VCaP (cell line): Measurements from ENCODE around the gene GATAD2A.

Experiments used
- H3K27ac ChIP-seq: fragments of 450-650 bp; 2 replicates; pipeline ENCODE4 v1.5.1; 2017
- TF ChIP-seq, protein P1 (sequence below): fragments of 450-650 bp; conservative IDR thresholded peaks from 2 replicates; pipeline ENCODE4 v1.5.1; 2017; ENCODE audit warnings: mild to moderate bottlenecking, moderate library complexity

The GATAD2A gene

DNA sequence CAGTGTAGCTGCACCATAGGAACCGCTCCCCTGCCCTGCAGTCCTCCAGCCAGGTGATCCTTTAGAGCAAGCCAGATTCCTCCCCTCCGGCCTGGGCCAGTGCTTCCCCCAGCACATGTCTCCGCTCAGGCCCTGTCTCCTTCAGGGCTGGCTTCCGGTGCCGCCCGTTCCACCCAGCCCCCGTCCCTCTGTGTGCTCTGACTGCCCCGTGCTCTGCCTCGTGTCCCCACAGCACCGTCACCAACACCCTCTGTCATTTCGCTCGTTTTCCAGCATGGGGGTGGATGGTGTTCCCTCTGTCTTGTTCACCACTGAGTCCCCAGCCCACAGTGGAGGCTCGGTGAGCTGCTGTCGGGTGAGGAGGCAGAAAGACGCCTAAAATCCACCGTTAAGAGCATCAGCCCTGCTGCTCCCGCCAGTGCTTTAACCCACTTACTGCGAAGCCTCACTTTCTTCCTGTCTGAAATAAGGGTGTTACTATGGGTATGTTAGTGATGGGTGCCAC lies 55.3 kb downstream of the GATAD2A start:
- no peak overlapping the region for H3K27ac ChIP-seq
- TF ChIP-seq, protein P1, sequence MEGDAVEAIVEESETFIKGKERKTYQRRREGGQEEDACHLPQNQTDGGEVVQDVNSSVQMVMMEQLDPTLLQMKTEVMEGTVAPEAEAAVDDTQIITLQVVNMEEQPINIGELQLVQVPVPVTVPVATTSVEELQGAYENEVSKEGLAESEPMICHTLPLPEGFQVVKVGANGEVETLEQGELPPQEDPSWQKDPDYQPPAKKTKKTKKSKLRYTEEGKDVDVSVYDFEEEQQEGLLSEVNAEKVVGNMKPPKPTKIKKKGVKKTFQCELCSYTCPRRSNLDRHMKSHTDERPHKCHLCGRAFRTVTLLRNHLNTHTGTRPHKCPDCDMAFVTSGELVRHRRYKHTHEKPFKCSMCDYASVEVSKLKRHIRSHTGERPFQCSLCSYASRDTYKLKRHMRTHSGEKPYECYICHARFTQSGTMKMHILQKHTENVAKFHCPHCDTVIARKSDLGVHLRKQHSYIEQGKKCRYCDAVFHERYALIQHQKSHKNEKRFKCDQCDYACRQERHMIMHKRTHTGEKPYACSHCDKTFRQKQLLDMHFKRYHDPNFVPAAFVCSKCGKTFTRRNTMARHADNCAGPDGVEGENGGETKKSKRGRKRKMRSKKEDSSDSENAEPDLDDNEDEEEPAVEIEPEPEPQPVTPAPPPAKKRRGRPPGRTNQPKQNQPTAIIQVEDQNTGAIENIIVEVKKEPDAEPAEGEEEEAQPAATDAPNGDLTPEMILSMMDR = no peak

DNA sequence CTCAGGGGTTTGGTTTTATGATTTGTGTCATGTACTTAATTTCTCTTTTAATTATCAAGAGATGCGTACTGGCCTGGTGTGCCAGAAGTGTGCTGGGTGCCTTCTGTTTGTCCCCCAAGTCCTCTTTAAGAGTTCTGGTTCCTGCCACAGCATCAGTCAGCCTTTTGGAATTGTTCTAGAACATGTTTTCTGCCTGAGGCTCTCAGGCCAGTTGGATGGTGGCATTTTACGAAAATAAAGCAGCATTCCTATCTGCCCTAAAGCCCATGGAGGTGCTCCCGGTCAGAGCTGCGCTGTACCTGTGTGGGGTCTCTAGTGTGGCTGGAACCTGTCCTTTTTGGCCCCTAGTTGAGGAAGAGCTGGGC lies 55.8 kb downstream of the GATAD2A start:
- no peak overlapping the region for H3K27ac ChIP-seq
- TF ChIP-seq, protein P1 = no peak

DNA sequence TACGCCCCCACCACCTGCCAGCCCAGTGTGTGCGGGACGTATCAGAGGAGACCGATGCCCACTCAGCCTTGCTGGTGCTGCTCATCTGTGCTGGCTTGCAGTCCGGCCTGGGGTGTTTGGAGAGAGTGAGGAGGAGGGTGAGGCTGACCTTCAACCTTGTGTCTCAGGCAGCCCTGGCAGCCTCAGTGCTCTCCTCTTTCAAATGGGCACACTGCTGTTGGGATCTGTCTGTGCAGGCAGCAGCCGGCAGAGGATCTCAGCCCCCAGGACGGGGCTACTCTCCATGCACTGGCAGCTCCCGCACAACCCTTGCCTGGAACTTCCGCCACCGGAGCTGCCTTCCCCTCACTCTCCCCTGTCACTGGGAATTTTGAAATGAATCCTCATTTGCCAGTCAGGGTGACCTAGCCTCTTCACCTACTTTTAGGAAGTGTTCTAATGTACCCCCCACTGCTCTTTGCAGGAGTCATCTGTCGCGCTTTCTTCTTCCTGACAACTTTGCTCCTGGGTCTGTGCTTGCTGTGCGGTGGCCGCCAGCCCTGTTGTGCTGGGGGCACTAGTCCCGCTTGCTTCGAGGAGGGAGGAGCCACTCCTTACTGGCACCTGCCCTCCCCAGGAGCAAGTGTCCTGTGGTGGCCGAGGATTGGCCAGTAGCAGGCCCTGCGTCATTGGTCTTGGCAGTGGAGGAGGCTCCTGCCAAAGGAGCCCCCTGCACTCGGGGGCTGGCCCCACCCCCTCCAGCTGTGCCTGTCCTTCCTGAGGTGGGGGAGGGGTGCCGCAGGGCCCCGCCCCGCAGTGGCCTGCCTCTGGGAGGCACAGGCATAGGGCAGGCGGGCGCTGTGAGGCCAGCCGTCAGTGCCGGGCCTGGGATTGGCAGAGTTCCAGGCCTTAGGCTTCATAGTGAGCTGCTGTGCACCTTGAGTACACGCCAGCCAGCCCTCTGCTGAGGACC lies 56.5 kb downstream of the GATAD2A start:
- H3K27ac ChIP-seq = peak overlapping the region; percentile 10; the same call in 1 of the 2 replicates
- TF ChIP-seq, protein P1 = no peak

DNA sequence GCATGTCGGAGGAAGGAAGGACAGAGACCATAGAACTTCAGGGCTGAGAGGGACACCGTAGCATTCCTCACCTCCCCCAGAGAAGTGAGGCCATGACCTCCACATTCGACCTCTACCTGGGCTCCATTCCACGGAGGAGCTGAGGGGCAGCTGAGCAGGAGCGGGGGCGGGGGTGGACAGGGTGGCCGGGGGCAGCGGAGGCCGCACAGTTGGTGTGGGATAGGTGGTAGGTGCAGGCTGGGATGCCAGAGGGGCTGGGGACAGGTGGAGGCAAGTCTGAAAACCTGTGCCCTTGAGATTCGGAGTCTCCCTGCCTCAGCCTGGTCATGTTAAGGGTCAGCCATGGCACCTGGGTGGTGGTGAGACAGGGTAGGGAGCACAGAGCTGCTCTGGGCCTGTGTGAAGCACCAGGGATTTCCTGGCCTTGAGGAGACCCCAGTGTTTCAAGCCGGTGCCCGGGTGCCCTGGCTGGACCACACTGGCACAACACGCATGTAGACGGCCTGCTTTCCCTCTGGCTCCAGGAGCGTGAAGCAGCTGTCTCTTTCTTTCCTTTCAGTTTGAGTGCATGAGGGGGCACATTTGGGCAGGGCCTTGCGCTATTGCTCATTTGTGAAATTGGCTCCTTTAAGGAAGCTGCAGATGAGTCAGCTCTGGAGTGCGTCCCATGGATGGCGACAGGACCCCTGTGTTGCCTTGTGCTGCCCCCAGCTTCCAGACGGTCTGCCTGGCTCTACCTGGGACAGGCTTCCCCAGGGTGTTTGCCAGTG lies 58.1 kb downstream of the GATAD2A start:
- TF ChIP-seq, protein P1 = no peak
- peak overlapping the region; percentile 47 for H3K27ac ChIP-seq

DNA sequence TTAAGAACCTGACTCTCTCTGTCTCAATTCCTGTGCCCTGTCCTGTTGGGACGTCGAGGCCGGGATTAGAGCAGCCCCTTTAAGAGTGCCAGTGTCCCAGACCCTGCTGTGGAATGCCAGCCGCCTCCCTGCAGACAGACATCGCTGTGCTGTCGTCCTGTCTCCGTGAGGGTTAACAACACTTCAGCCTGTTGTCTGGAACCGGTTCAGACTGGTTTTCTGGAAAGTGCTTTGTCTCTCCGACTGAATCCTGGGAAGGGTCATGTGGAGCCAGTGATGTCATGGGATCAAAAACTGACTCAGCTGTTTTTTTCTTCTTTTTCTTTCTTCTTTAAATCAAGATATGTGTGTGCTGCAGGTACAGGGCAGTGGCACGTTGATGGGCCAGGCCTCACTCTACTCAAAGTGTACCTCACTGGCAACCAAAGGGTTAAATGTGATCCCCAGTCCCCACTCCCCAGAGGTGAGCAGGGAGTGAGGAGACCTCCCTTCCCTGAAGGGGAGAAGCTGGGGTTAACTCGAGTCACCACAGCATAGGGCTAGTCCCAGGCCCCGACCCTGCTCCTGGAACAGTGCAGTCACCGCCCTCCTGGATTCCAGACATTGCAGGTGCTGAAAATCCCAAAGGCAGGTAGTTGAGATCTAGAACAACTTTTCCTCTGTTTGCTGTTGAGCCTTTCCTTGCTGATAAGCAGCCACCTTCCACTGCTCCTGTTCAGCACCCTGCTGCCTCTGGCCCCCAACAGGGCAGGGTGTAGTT lies 59.0 kb downstream of the GATAD2A start:
- TF ChIP-seq, protein P1 = no peak
- H3K27ac ChIP-seq = peak overlapping the region; percentile 47

DNA sequence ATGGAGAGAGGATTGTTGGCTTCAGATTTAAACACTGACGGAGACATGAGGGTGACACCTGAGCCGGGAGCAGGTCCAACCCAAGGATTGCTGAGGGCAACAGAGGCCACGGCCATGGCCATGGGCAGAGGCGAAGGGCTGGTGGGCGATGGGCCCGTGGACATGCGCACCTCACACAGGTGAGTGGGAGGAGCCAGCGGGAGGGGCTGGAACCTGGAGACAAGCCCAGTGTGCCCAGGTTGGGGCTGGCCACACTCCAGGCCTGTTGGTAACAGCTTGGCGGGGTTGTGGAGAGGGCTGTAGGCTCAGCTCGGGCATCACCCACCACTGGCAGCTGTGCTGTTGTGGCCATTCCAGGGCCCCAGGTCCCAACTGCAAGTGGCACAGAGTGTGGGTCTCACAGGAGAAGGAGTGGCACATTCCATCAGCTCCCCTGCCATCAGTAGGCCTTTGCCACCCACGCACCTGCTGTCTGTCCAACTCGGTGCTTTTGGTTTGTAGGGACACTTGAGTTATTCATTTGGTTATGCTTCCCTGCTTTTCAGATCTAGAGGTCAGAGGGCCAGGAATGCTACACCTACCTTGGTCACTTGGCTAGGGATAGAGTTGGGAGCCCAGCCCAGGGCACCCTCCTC lies 60.1 kb downstream of the GATAD2A start:
- no peak overlapping the region for H3K27ac ChIP-seq
- TF ChIP-seq, protein P1 = no peak
